ENCODE results near the gene ZNF490. TPM values are rescaled to one million over a fixed set of nuclear protein-coding genes. Genes with fewer than 3 reads are reported as not detected.
"Not testable (repeated sequence)": the region's sequence is repeated elsewhere in the genome, so short reads cannot be mapped to it uniquely, and the experiment has no call there.

ZNF490 gene
- total and polyA plus RNA-seq, 2 donors, result 1.6 to 6.0 TPM

GRCh38 chr19:12629215-12629614 lies 18.6 kb upstream of the ZNF490 start:
- H3K9me3 ChIP-seq (ENCODE audit: control insufficient read depth in 2 of 2, insufficient read depth in 1 of 2, low read length in 1 of 2), result peaks cover 7 to 21% of the 10 kb centered on the region in 2 donors

GRCh38 chr19:12628040-12629022 lies 17.7 kb upstream of the ZNF490 start:
- peaks cover 7 to 21% of the 10 kb centered on the region in 2 donors for H3K9me3 ChIP-seq (ENCODE audit: control insufficient read depth in 2 of 2, insufficient read depth in 1 of 2, low read length in 1 of 2)
- no peak overlapping the region for H3K27ac ChIP-seq (ENCODE audit: low read depth in 1 of 2, low read length in 1 of 2)
- H3K4me1 ChIP-seq (ENCODE audit: control insufficient read depth in 2 of 2, insufficient read depth in 2 of 2, low read length in 2 of 2), result no peaks in the 10 kb centered on the region
- peaks cover 46 to 47% of the 10 kb centered on the region in 2 donors for H3K36me3 ChIP-seq (ENCODE audit: control insufficient read depth in 2 of 2, insufficient read depth in 2 of 2, low read length in 1 of 2)
- DNase-seq (ENCODE audit: low read depth in 6 of 9, low spot score in 9 of 9), result no peak
- 98% methylated on average over 17 of the region's 17 CpGs for WGBS
- no peaks in the 10 kb centered on the region for H3K27me3 ChIP-seq (ENCODE audit: control insufficient read depth in 2 of 2, insufficient read depth in 1 of 2, low read length in 1 of 2)
- H3K4me3 ChIP-seq (ENCODE audit: low read length in 2 of 2), result no peak overlapping the region

More at GRCh38 chr19:12629215-12629614, 18.6 kb upstream of the ZNF490 start:
- WGBS, result over 99% methylated on average over 7 of the region's 7 CpGs
- Histone ChIP-seq H3K4me3 (ENCODE audit: low read length in 2 of 2) (no peak overlapping the region), H3K4me1 (ENCODE audit: control insufficient read depth in 2 of 2, insufficient read depth in 2 of 2, low read length in 2 of 2) (no peaks in the 10 kb centered on the region), H3K27me3 (ENCODE audit: control insufficient read depth in 2 of 2, insufficient read depth in 1 of 2, low read length in 1 of 2) (no peaks in the 10 kb centered on the region), H3K27ac (ENCODE audit: low read depth in 1 of 2, low read length in 1 of 2) (no peak overlapping the region), H3K36me3 (ENCODE audit: control insufficient read depth in 2 of 2, insufficient read depth in 2 of 2, low read length in 1 of 2) (peaks cover 42 to 46% of the 10 kb centered on the region in 2 donors)
- DNase-seq (ENCODE audit: low read depth in 6 of 9, low spot score in 9 of 9), result no peak

- Histone ChIP-seq H3K27ac (ENCODE audit: low read depth in 1 of 2, low read length in 1 of 2) (no peak overlapping the region), H3K4me3 (ENCODE audit: low read length in 2 of 2) (no peak overlapping the region), H3K4me1 (ENCODE audit: control insufficient read depth in 2 of 2, insufficient read depth in 2 of 2, low read length in 2 of 2) (no peaks in the 10 kb centered on the region), H3K27me3 (ENCODE audit: control insufficient read depth in 2 of 2, insufficient read depth in 1 of 2, low read length in 1 of 2) (no peaks in the 10 kb centered on the region), H3K9me3 (ENCODE audit: control insufficient read depth in 2 of 2, insufficient read depth in 1 of 2, low read length in 1 of 2) (peaks cover 7 to 21% of the 10 kb centered on the region in 2 donors), H3K36me3 (ENCODE audit: control insufficient read depth in 2 of 2, insufficient read depth in 2 of 2, low read length in 1 of 2) (peaks cover 46 to 47% of the 10 kb centered on the region in 2 donors)
- 92% methylated on average over 8 of the region's 8 CpGs for WGBS
- DNase-seq (ENCODE audit: low read depth in 6 of 9, low spot score in 9 of 9), result no peak
These were observed 16.3 kb upstream of the ZNF490 start for GRCh38 chr19:12626958-12627357.

- Histone ChIP-seq H3K9me3 (ENCODE audit: control insufficient read depth in 2 of 2, insufficient read depth in 1 of 2, low read length in 1 of 2) (peaks cover 7 to 17% of the 10 kb centered on the region in 2 donors), H3K27me3 (ENCODE audit: control insufficient read depth in 2 of 2, insufficient read depth in 1 of 2, low read length in 1 of 2) (no peaks in the 10 kb centered on the region), H3K36me3 (ENCODE audit: control insufficient read depth in 2 of 2, insufficient read depth in 2 of 2, low read length in 1 of 2) (peaks cover 33 to 40% of the 10 kb centered on the region in 2 donors), H3K4me3 (ENCODE audit: low read length in 2 of 2) (no peak overlapping the region), H3K27ac (ENCODE audit: low read depth in 1 of 2, low read length in 1 of 2) (no peak overlapping the region), H3K4me1 (ENCODE audit: control insufficient read depth in 2 of 2, insufficient read depth in 2 of 2, low read length in 2 of 2) (no peaks in the 10 kb centered on the region)
- WGBS, result 95% methylated on average over 4 of the region's 4 CpGs
- DNase-seq (ENCODE audit: low read depth in 6 of 9, low spot score in 9 of 9), result no peak
These were observed 12.9 kb upstream of the ZNF490 start for GRCh38 chr19:12623361-12624031.

- not testable (repeated sequence) for DNase-seq (ENCODE audit: low read depth in 6 of 9, low spot score in 9 of 9); H3K27me3 ChIP-seq (ENCODE audit: control insufficient read depth in 2 of 2, insufficient read depth in 1 of 2, low read length in 1 of 2); H3K9me3 ChIP-seq (ENCODE audit: control insufficient read depth in 2 of 2, insufficient read depth in 1 of 2, low read length in 1 of 2); H3K4me3 ChIP-seq (ENCODE audit: low read length in 2 of 2); H3K27ac ChIP-seq (ENCODE audit: low read depth in 1 of 2, low read length in 1 of 2); H3K4me1 ChIP-seq (ENCODE audit: control insufficient read depth in 2 of 2, insufficient read depth in 2 of 2, low read length in 2 of 2)
- peaks cover 19 to 20% of the 10 kb centered on the region in 2 donors for H3K36me3 ChIP-seq (ENCODE audit: control insufficient read depth in 2 of 2, insufficient read depth in 2 of 2, low read length in 1 of 2)
- WGBS, result 95% methylated on average over 26 of the region's 26 CpGs
These were observed 10.8 kb upstream of the ZNF490 start for GRCh38 chr19:12621253-12622024.

- peaks cover 12 to 16% of the 10 kb centered on the region in 2 donors for H3K4me1 ChIP-seq (ENCODE audit: control insufficient read depth in 2 of 2, insufficient read depth in 2 of 2, low read length in 2 of 2)
- H3K36me3 ChIP-seq (ENCODE audit: control insufficient read depth in 2 of 2, insufficient read depth in 2 of 2, low read length in 1 of 2), result peaks cover 6 to 7% of the 10 kb centered on the region in 2 donors
These were observed 7.0 kb upstream of the ZNF490 start for GRCh38 chr19:12617646-12618045.

GRCh38 chr19:12611361-12611699 lies 717 bp upstream of the ZNF490 start:
- no peak for DNase-seq (ENCODE audit: low read depth in 6 of 9, low spot score in 9 of 9)
- Histone ChIP-seq H3K36me3 (ENCODE audit: control insufficient read depth in 2 of 2, insufficient read depth in 2 of 2, low read length in 1 of 2) (peaks cover 11 to 21% of the 10 kb centered on the region in 2 donors), H3K4me1 (ENCODE audit: control insufficient read depth in 2 of 2, insufficient read depth in 2 of 2, low read length in 2 of 2) (peaks cover 25 to 35% of the 10 kb centered on the region in 2 donors), H3K27me3 (ENCODE audit: control insufficient read depth in 2 of 2, insufficient read depth in 1 of 2, low read length in 1 of 2) (no peaks in the 10 kb centered on the region), H3K4me3 (ENCODE audit: low read length in 2 of 2) (peak overlapping the region; percentile 71 to 89), H3K27ac (ENCODE audit: low read depth in 1 of 2, low read length in 1 of 2) (peak overlapping the region; percentile 88 to 93), H3K9me3 (ENCODE audit: control insufficient read depth in 2 of 2, insufficient read depth in 1 of 2, low read length in 1 of 2) (no peaks in the 10 kb centered on the region)
- 1% methylated on average over 10 of the region's 10 CpGs for WGBS

More at GRCh38 chr19:12617646-12618045, 7.0 kb upstream of the ZNF490 start:
- Histone ChIP-seq H3K27me3 (ENCODE audit: control insufficient read depth in 2 of 2, insufficient read depth in 1 of 2, low read length in 1 of 2) (no peaks in the 10 kb centered on the region), H3K27ac (ENCODE audit: low read depth in 1 of 2, low read length in 1 of 2) (no peak overlapping the region), H3K9me3 (ENCODE audit: control insufficient read depth in 2 of 2, insufficient read depth in 1 of 2, low read length in 1 of 2) (no peaks in the 10 kb centered on the region), H3K4me3 (ENCODE audit: low read length in 2 of 2) (no peak overlapping the region)
- 73% methylated on average over 4 of the region's 4 CpGs for WGBS
- DNase-seq (ENCODE audit: low read depth in 6 of 9, low spot score in 9 of 9), result no peak

DNA sequence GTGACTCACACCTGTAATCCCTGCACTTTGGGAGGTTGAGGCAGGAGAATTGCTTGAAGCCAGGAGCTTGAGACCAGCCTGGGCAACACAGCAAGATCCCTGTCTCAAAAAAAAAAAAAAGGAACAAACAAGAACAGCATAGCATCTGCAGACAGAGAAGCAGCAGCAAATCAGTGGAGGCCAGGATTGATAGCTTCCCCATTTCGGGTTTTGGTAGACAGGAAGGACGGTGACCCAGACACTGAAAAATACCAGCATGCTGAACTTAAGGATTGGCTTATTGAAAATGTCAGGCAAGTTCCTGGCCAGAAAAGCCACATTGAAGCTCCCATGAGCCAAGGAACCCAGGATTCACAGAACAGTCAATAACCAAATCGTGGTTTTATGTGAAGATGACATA lies 3.0 kb downstream of the ZNF490 start:
- no peak overlapping the region for H3K27ac ChIP-seq (ENCODE audit: low read depth in 1 of 2, low read length in 1 of 2)
- no peak for DNase-seq (ENCODE audit: low read depth in 6 of 9, low spot score in 9 of 9)
- peaks cover 17 to 25% of the 10 kb centered on the region in 2 donors for H3K4me1 ChIP-seq (ENCODE audit: control insufficient read depth in 2 of 2, insufficient read depth in 2 of 2, low read length in 2 of 2)
- WGBS, result 92% methylated on average over 3 of the region's 3 CpGs
- H3K9me3 ChIP-seq (ENCODE audit: control insufficient read depth in 2 of 2, insufficient read depth in 1 of 2, low read length in 1 of 2), result no peaks in the 10 kb centered on the region
- no peaks in the 10 kb centered on the region for H3K27me3 ChIP-seq (ENCODE audit: control insufficient read depth in 2 of 2, insufficient read depth in 1 of 2, low read length in 1 of 2)
- no peak overlapping the region for H3K4me3 ChIP-seq (ENCODE audit: low read length in 2 of 2)
- peaks cover 18 to 29% of the 10 kb centered on the region in 2 donors for H3K36me3 ChIP-seq (ENCODE audit: control insufficient read depth in 2 of 2, insufficient read depth in 2 of 2, low read length in 1 of 2)
